ENCODE data around the gene RAMP1.

RAMP1 gene

DNA sequence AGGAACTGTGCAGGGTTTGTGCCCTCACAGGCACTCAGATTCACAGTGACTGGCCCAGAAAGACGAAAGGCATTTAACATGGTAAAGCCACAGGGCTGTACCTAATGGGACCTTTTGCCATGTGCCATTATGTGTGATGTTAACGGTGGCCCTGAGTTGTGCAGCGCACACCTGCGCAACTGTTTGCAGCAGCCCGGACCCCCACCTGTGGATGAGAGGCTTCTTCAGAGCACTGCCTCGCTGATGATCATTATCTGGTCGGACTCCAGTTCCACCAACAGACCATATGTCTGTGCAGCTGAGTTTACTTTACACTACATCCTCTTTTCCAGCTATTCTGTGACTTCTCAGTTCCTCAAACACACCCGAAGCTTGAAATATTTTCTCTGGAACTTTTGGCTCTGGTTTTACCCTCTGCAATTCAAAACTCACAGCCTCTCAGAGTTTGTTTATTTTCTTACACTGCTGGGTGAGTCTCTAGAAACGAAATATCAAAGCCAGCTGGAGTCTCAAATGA is 71.8 kb downstream of the RAMP1 start:
- no peaks in the 10 kb centered on the region for H3K36me3 Mint-ChIP-seq (ENCODE audit: low read depth)
- no peak for TF ChIP-seq CTCF (IDR thresholded peaks at IDR 0.05; ENCODE audit: unreplicated experiment in 3 of 3)
- H3K4me1 Mint-ChIP-seq: peaks cover 26% of the 10 kb centered on the region
- H3K9me3 Mint-ChIP-seq: peaks cover 2% of the 10 kb centered on the region
- peaks cover 14% of the 10 kb centered on the region for H3K27me3 Mint-ChIP-seq (ENCODE audit: low read depth)
- no peak overlapping the region for H3K4me3 Mint-ChIP-seq
- H3K27ac Mint-ChIP-seq: peak overlapping the region in 1 of 3 experiments; percentile 61

DNA sequence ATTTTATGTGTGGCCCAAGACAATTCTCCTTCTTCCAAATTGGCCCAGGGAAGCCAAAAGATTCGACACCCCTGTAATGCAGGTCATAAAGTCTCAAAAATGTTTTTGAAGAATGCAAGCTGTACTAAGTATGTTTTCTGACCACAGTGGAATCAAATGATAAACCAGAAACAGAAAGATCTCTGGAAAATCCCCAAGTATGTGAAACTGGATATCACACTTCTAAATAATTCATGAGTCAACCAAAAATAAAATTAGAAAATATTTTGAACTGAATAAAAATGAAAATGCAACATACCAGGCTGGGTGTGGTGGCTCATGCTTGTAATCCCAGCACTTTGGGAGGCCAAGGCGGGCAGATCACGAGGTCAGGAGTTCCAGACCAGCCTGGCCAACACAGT is 73.3 kb downstream of the RAMP1 start:
- Mint-ChIP-seq H3K9me3 (no peaks in the 10 kb centered on the region), H3K36me3 (ENCODE audit: low read depth) (no peaks in the 10 kb centered on the region), H3K4me3 (no peak overlapping the region), H3K27ac (peak overlapping the region in 1 of 3 experiments; percentile 38), H3K4me1 (peaks cover 26% of the 10 kb centered on the region), H3K27me3 (ENCODE audit: low read depth) (peaks cover 7% of the 10 kb centered on the region)
- TF ChIP-seq CTCF (IDR thresholded peaks at IDR 0.05; ENCODE audit: unreplicated experiment in 3 of 3): no peak

- Mint-ChIP-seq H3K4me3 (no peak overlapping the region), H3K9me3 (no peaks in the 10 kb centered on the region), H3K27me3 (ENCODE audit: low read depth) (peaks cover 7% of the 10 kb centered on the region), H3K36me3 (ENCODE audit: low read depth) (no peaks in the 10 kb centered on the region), H3K27ac (no peak overlapping the region), H3K4me1 (peaks cover 26% of the 10 kb centered on the region)
- TF ChIP-seq CTCF (IDR thresholded peaks at IDR 0.05; ENCODE audit: unreplicated experiment in 3 of 3): no peak
Measured at GRCh38 chr2:237934186-237934585, 74.8 kb downstream of the RAMP1 start.

DNA sequence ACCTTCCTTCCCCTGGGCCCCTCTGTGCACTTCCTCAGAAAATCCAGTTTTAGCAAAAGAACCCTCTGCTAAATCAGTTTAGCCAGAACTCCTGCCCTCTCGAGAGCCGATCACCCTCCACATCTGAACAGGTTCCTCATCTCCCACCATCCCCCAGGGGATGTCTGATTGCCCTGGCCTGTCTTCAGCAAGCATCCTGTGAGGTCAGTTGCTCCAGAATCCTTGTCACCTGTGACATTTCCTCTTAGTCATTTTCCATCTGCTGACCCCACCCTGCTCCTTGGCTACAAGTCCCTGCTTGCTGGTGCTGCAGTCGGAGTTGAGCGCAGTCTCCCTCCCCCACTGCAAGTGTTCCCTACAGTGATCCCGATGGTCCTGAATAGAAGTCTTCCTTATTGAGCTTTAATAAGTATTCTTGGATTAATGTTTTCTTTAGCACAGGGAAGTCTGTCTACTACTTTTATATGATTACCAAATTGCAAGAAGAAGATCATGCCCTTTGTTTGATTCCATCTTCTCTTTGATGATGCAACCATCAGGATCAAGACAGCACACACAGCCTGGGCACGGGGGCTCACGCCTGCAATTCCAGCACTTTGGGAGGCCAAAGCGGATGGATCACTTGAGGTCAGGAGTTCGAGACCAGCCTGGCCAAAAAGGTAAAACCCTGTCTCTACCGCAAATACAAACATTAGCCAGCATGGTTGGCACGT is 76.5 kb downstream of the RAMP1 start:
- Mint-ChIP-seq H3K27ac (no peak overlapping the region), H3K36me3 (ENCODE audit: low read depth) (no peaks in the 10 kb centered on the region), H3K9me3 (no peaks in the 10 kb centered on the region), H3K4me3 (no peak overlapping the region), H3K4me1 (peaks cover 26% of the 10 kb centered on the region), H3K27me3 (ENCODE audit: low read depth) (peaks cover 3% of the 10 kb centered on the region)
- TF ChIP-seq CTCF (IDR thresholded peaks at IDR 0.05; ENCODE audit: unreplicated experiment in 3 of 3): no peak

GRCh38 chr2:237939251-237939650 is 79.8 kb downstream of the RAMP1 start:
- Mint-ChIP-seq H3K4me1 (peaks cover 8% of the 10 kb centered on the region), H3K9me3 (peaks cover under 1% of the 10 kb centered on the region), H3K36me3 (ENCODE audit: low read depth) (no peaks in the 10 kb centered on the region), H3K4me3 (no peak overlapping the region), H3K27me3 (ENCODE audit: low read depth) (peaks cover 3% of the 10 kb centered on the region), H3K27ac (no peak overlapping the region)
- no peak for TF ChIP-seq CTCF (IDR thresholded peaks at IDR 0.05; ENCODE audit: unreplicated experiment in 3 of 3)

DNA sequence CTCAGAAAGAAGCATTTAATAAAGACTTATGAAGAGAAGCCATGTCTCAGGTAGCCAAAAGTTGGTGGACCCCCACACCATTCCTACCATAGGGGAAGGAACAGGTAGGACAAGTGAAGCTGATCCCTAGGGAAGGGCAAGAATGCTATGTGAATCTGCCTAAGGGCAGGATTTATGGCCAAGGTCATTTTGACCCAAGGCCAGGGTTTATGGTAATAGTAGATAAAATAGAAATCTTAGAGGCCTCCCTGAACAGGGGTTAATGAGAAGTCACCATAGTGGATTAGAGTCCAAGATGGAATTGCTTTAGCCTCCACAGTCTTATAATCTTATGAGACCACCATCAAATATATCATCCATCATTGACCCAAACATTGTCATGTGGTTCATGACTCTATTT is 81.4 kb downstream of the RAMP1 start:
- H3K36me3 Mint-ChIP-seq (ENCODE audit: low read depth): no peaks in the 10 kb centered on the region
- peaks cover 13% of the 10 kb centered on the region for H3K9me3 Mint-ChIP-seq
- H3K4me3 Mint-ChIP-seq: no peak overlapping the region
- peaks cover 6% of the 10 kb centered on the region for H3K27me3 Mint-ChIP-seq (ENCODE audit: low read depth)
- TF ChIP-seq CTCF (IDR thresholded peaks at IDR 0.05; ENCODE audit: unreplicated experiment in 3 of 3): no peak
- no peak overlapping the region for H3K27ac Mint-ChIP-seq
- peaks cover 2% of the 10 kb centered on the region for H3K4me1 Mint-ChIP-seq

All from nephron (organoid).